Gastroesophageal sphincter (tissue), 4 donors: Measurements from ENCODE around the gene RNLS. TPM values are rescaled to one million over a fixed set of nuclear protein-coding genes. Genes with fewer than 3 reads are reported as not detected.

Experiments used
- ATAC-seq: fragments of 150-250 bp; one replicate; pipeline ENCODE4 v1.9.1; 2016; ENCODE audit warnings: mild to moderate bottlenecking, moderate library complexity
- H3K27ac ChIP-seq, 4 donors: fragments of 200-600 bp; sonication (generic) in 3 of 4; 1 replicate in 3 of 4; 2 replicates in 1 of 4; pipeline ENCODE4 v1.5.1; 2016 to 2019
- H3K27me3 ChIP-seq: fragments of 200-600 bp; sonication (generic); one replicate; pipeline ENCODE4 v1.5.1; 2019
- H3K36me3 ChIP-seq, 2 donors: fragments of 200-600 bp; sonication (generic); one replicate each; pipeline ENCODE4 v1.5.1; 2019; ENCODE audit warnings: control low read depth in 1 of 2
- H3K4me1 ChIP-seq, 3 donors: fragments of 200-600 bp; sonication (generic); 1 replicate in 2 of 3; 2 replicates in 1 of 3; pipeline ENCODE4 v1.5.1; 2016 to 2019; ENCODE audit warnings: control low read depth in 2 of 3
- H3K4me3 ChIP-seq, 2 donors: fragments of 200-600 bp; sonication (generic); one replicate each; pipeline ENCODE4 v1.5.1; 2019; ENCODE audit warnings: mild to moderate bottlenecking in 1 of 2, moderate library complexity in 1 of 2
- H3K9me3 ChIP-seq, 3 donors: fragments of 200-600 bp; sonication (generic); one replicate each; pipeline ENCODE4 v1.5.1; 2017 to 2019; ENCODE audit warnings: control low read depth in 2 of 3
- EP300 ChIP-seq: sonication (generic); formaldehyde crosslinking; IDR thresholded peaks from one replicate; pipeline ENCODE4 v1.6.1; 2017; ENCODE audit warnings: antibody characterized with exemption, mild to moderate bottlenecking
- POLR2A ChIP-seq, 2 donors: fragments of 450-650 bp; IDR thresholded peaks; one replicate each; pipeline ENCODE4 v1.6.1; 2017; ENCODE audit warnings: antibody characterized with exemption in 2 of 2, mild to moderate bottlenecking in 2 of 2, moderate library complexity in 1 of 2
- POLR2AphosphoS5 ChIP-seq: sonication (generic); formaldehyde crosslinking; IDR thresholded peaks from one replicate; pipeline ENCODE4 v1.6.1; 2017; ENCODE audit warnings: antibody characterized with exemption
- WGBS, 2 donors: methylation state at CpG; one replicate each; pipeline ENCODE4 v1.1.5; 2018; ENCODE audit warnings: low coverage in 1 of 2; 5-methylcytosine and 5-hydroxymethylcytosine counted together
- total RNA-seq, 4 donors: library from RNA; depleted of rRNA; stranded (reverse); fragments of >200 nt; gene quantifications; one replicate each; pipeline ENCODE4 v1.1.0, GENCODE V29; 2016
- TF ChIP-seq, protein P1 (sequence below), 4 experiments: fragments of 200-600 bp in 2 of 4; fragments of 450-650 bp in 2 of 4; sonication (generic) in 1 of 4; IDR thresholded peaks; one replicate each; pipeline ENCODE4 v1.5.1; 2017 to 2019; ENCODE audit warnings: antibody characterized with exemption in 4 of 4, mild to moderate bottlenecking in 2 of 4, moderate library complexity in 2 of 4

Gene RNLS
- total RNA-seq, 4 donors from 2014 or later = 9.4 to 25.1 (median 15.3) TPM

DNA sequence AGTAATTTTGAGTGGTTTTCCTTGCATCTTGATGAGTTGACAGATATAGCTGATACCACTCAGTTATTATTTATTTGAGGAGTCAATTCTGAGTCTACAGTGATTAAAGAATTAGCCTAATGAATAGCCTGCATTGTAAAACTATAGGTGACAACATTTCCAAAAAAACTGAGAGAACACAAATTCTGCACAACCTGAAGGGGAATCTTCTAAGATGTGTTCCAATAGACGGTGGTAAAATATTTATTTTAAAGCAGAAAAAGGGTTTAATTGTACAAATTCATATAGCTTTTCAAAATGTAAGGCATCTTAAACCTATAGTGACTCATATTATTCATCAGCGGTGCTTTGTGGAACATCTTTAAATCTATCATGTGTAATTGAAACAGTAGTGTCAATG, 200.4 kb downstream of the RNLS start:
- Histone ChIP-seq H3K36me3 (no peaks in the 10 kb centered on the region), H3K4me1 (peaks cover 10 to 26% (median 11%) of the 10 kb centered on the region in 3 donors), H3K27ac (no peak overlapping the region), H3K27me3 (no peaks in the 10 kb centered on the region), H3K4me3 (no peak overlapping the region), H3K9me3 (no peaks in the 10 kb centered on the region)
- 93 to 94% methylated on average over 2 of the region's 2 CpGs for WGBS, 2 donors
- ATAC-seq = no peak
- no peak for TF ChIP-seq POLR2A (IDR thresholded peaks at IDR 0.05)
- TF ChIP-seq POLR2AphosphoS5 = no peak
- TF ChIP-seq, protein P1, sequence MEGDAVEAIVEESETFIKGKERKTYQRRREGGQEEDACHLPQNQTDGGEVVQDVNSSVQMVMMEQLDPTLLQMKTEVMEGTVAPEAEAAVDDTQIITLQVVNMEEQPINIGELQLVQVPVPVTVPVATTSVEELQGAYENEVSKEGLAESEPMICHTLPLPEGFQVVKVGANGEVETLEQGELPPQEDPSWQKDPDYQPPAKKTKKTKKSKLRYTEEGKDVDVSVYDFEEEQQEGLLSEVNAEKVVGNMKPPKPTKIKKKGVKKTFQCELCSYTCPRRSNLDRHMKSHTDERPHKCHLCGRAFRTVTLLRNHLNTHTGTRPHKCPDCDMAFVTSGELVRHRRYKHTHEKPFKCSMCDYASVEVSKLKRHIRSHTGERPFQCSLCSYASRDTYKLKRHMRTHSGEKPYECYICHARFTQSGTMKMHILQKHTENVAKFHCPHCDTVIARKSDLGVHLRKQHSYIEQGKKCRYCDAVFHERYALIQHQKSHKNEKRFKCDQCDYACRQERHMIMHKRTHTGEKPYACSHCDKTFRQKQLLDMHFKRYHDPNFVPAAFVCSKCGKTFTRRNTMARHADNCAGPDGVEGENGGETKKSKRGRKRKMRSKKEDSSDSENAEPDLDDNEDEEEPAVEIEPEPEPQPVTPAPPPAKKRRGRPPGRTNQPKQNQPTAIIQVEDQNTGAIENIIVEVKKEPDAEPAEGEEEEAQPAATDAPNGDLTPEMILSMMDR (IDR thresholded peaks at IDR 0.05) = no peak
- TF ChIP-seq EP300 = no peak

GRCh38 chr10:88379575-88379974, 203.5 kb downstream of the RNLS start:
- WGBS, 2 donors = 70% methylated on average over 2 of the region's 2 CpGs; no CpG with 5 or more reads in 1 of the 2 donors
- Histone ChIP-seq H3K4me1 (no peaks in the 10 kb centered on the region), H3K27ac (no peak overlapping the region), H3K27me3 (no peaks in the 10 kb centered on the region), H3K4me3 (no peak overlapping the region), H3K9me3 (no peaks in the 10 kb centered on the region), H3K36me3 (no peaks in the 10 kb centered on the region)
- TF ChIP-seq EP300 (no peak), POLR2A (IDR thresholded peaks at IDR 0.05) (no peak), POLR2AphosphoS5 (no peak)
- TF ChIP-seq, protein P1 (IDR thresholded peaks at IDR 0.05) = no peak
- no peak for ATAC-seq

DNA sequence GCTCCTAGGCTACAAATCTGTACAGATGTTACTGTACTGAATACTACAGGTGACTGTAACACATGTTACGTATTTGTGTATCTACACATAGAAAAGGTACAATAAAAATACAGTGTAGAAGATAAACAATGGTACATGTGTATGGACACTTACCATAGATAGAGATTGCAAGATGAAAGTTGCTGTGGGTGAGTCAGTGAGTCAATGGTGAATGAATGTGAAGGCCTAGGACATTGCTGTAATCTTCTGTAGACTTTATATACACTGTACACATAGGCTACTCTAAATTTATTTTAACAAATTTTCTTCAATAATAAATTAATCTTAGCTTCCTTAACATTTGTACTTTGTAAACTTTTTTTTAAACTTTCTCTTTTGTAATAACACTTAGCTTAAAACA, 205.6 kb downstream of the RNLS start:
- H3K4me1 ChIP-seq = no peaks in the 10 kb centered on the region
- H3K4me3 ChIP-seq = no peak overlapping the region
- WGBS, 2 donors = 92 to 100% methylated on average over 1 of the region's 1 CpG
- H3K36me3 ChIP-seq = no peaks in the 10 kb centered on the region
- TF ChIP-seq EP300 = no peak
- TF ChIP-seq POLR2A (IDR thresholded peaks at IDR 0.05) = no peak
- TF ChIP-seq, protein P1 (IDR thresholded peaks at IDR 0.05) = no peak
- TF ChIP-seq POLR2AphosphoS5 = no peak
- no peak overlapping the region for H3K27ac ChIP-seq
- no peaks in the 10 kb centered on the region for H3K27me3 ChIP-seq
- no peak for ATAC-seq
- H3K9me3 ChIP-seq = no peaks in the 10 kb centered on the region

- Histone ChIP-seq H3K36me3 (no peaks in the 10 kb centered on the region), H3K4me3 (no peak overlapping the region), H3K9me3 (no peaks in the 10 kb centered on the region), H3K27ac (no peak overlapping the region), H3K4me1 (no peaks in the 10 kb centered on the region), H3K27me3 (no peaks in the 10 kb centered on the region)
- ATAC-seq = no peak
- TF ChIP-seq EP300 (no peak), POLR2AphosphoS5 (no peak), POLR2A (IDR thresholded peaks at IDR 0.05) (no peak)
- TF ChIP-seq, protein P1 (IDR thresholded peaks at IDR 0.05) = no peak
- WGBS, 2 donors = 82 to 90% methylated on average over 4 of the region's 4 CpGs
Measured at GRCh38 chr10:88374392-88375175, 208.5 kb downstream of the RNLS start.
